Astrocyte (in vitro differentiated cells and primary cell): Measurements from ENCODE around the gene PLA2G4E. TPM values are rescaled to one million over a fixed set of nuclear protein-coding genes. Genes with fewer than 3 reads are reported as not detected.

Experiments
- DNase-seq: peaks from one replicate; pipeline ENCODE4 v3.0.0-alpha.2; 2010; ENCODE audit warnings: low read depth
- FAIRE-seq: peaks from 2 replicates; lab custom pipeline; 2011; peaks lifted over from hg19 to GRCh38; lab: Jason Lieb, UNC
- H2AFZ ChIP-seq: 2 replicates; pipeline ENCODE4 v1.6.0; 2012; ENCODE audit warnings: low read depth, low read length, inconsistent platforms
- H3K27ac ChIP-seq: 2 replicates; pipeline ENCODE4 v1.5.1; 2011; ENCODE audit warnings: low read depth, low read length, inconsistent platforms
- H3K27me3 ChIP-seq: 2 replicates; pipeline ENCODE4 v1.6.0; 2011; ENCODE audit warnings: low read length, inconsistent platforms; ENCODE audit not compliant: insufficient read depth
- H3K36me3 ChIP-seq: 2 replicates; pipeline ENCODE4 v1.5.1; 2011; ENCODE audit warnings: low read length, inconsistent platforms; ENCODE audit not compliant: insufficient read depth
- H3K4me1 ChIP-seq: 2 replicates; pipeline ENCODE4 v1.5.1; 2011; ENCODE audit warnings: low read length, inconsistent platforms; ENCODE audit not compliant: insufficient read depth
- H3K4me2 ChIP-seq: 2 replicates; pipeline ENCODE4 v1.6.0; 2012; ENCODE audit warnings: low read length, inconsistent platforms
- H3K4me3 ChIP-seq: 2 replicates; pipeline ENCODE4 v1.5.1; 2011; ENCODE audit warnings: low read depth, mild to moderate bottlenecking, low read length, inconsistent platforms; ENCODE audit not compliant: insufficient read depth
- H3K79me2 ChIP-seq: 2 replicates; pipeline ENCODE4 v1.6.0; 2012; ENCODE audit warnings: mild to moderate bottlenecking, low read length, inconsistent platforms; ENCODE audit not compliant: insufficient read depth
- H3K9ac ChIP-seq: 2 replicates; pipeline ENCODE4 v1.6.0; 2012; ENCODE audit warnings: mild to moderate bottlenecking, low read length, inconsistent platforms
- H3K9me3 ChIP-seq: 2 replicates; pipeline ENCODE4 v1.5.1; 2012; ENCODE audit warnings: low read depth, mild to moderate bottlenecking, low read length, inconsistent platforms; ENCODE audit not compliant: insufficient read depth
- H4K20me1 ChIP-seq: 2 replicates; pipeline ENCODE4 v1.6.0; 2012; ENCODE audit warnings: low read length, inconsistent platforms; ENCODE audit not compliant: insufficient read depth
- H3K27ac Mint-ChIP-seq: one replicate; pipeline ENCODE4 v1.8.0; 2021; ENCODE audit warnings: mild to moderate bottlenecking, mixed read lengths; ENCODE audit not compliant: unreplicated experiment
- H3K27me3 Mint-ChIP-seq: one replicate; pipeline ENCODE4 v1.8.0; 2021; ENCODE audit warnings: low read depth, mixed read lengths; ENCODE audit not compliant: unreplicated experiment
- H3K36me3 Mint-ChIP-seq: one replicate; pipeline ENCODE4 v1.8.0; 2021; ENCODE audit warnings: low read depth, mixed read lengths; ENCODE audit not compliant: unreplicated experiment
- H3K4me1 Mint-ChIP-seq: one replicate; pipeline ENCODE4 v1.8.0; 2021; ENCODE audit warnings: low read depth, mixed read lengths; ENCODE audit not compliant: unreplicated experiment
- H3K4me3 Mint-ChIP-seq: one replicate; pipeline ENCODE4 v1.8.0; 2021; ENCODE audit warnings: mild to moderate bottlenecking, moderate library complexity, mixed read lengths; ENCODE audit not compliant: unreplicated experiment
- H3K9me3 Mint-ChIP-seq: one replicate; pipeline ENCODE4 v1.8.0; 2021; ENCODE audit warnings: mild to moderate bottlenecking, mixed read lengths; ENCODE audit not compliant: unreplicated experiment
- CTCF ChIP-seq: IDR thresholded peaks from 2 replicates; pipeline ENCODE4 v1.5.1; 2011; ENCODE audit warnings: low read depth, mild to moderate bottlenecking, inconsistent platforms, low read length, moderate library complexity; ENCODE audit not compliant: insufficient read depth
- EZH2 ChIP-seq: IDR thresholded peaks from 2 replicates; pipeline ENCODE4 v1.6.1; 2012; ENCODE audit warnings: mild to moderate bottlenecking, low read length, inconsistent platforms; ENCODE audit not compliant: insufficient read depth
- total RNA-seq: library from RNA; stranded (reverse); gene quantifications from 2 replicates; pipeline ENCODE4 v1.2.1, GENCODE V29; 2021

The PLA2G4E gene
- total RNA-seq, 1 donor from 2014 or later, result not detected

DNA sequence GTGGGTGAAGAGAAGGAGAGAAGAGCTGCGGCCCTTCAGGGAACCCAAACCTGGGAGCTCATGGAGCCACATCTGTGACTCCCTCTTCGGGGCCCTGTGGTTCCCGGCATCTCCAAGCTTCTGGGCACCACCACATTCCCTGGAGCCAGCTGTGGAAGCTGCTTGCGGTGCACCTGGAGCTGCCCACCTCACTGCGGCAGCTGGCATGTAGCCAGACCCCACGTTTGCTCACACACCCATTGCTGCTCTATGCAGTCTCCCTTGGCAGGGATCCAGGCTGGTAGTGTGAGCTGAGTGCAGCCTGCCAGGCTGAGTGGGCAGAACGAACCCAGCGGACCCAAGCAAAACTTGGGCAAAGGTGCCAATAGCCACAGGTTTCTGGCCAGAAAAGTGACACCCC is 16.8 kb upstream of the PLA2G4E start:
- Histone ChIP-seq H3K4me3 (no peak overlapping the region), H3K79me2 (no peaks in the 10 kb centered on the region), H3K27ac (no peak overlapping the region), H4K20me1 (no peaks in the 10 kb centered on the region), H3K36me3 (no peaks in the 10 kb centered on the region), H3K4me1 (no peaks in the 10 kb centered on the region), H3K27me3 (peaks cover 4% of the 10 kb centered on the region), H3K4me2 (no peak overlapping the region), H2AFZ (no peak overlapping the region), H3K9me3 (no peaks in the 10 kb centered on the region), H3K9ac (no peak overlapping the region)
- Mint-ChIP-seq H3K27ac (peak overlapping the region; percentile 5), H3K36me3 (no peaks in the 10 kb centered on the region), H3K4me1 (no peaks in the 10 kb centered on the region), H3K27me3 (peaks cover 2% of the 10 kb centered on the region), H3K4me3 (no peak overlapping the region), H3K9me3 (no peaks in the 10 kb centered on the region)
- FAIRE-seq (no peak), DNase-seq (no peak)
- no peak for TF ChIP-seq CTCF
- no peak for TF ChIP-seq EZH2

- H3K9ac ChIP-seq, result no peak overlapping the region
- no peak overlapping the region for H3K27ac Mint-ChIP-seq
- TF ChIP-seq CTCF, result no peak
- no peak for TF ChIP-seq EZH2
- DNase-seq (no peak), FAIRE-seq (no peak)
- H3K4me3 ChIP-seq, result no peak overlapping the region
- no peaks in the 10 kb centered on the region for H3K36me3 Mint-ChIP-seq
- H3K27me3 ChIP-seq, result peaks cover 4% of the 10 kb centered on the region
- H3K4me1 Mint-ChIP-seq, result no peaks in the 10 kb centered on the region
- H3K4me2 ChIP-seq, result no peak overlapping the region
- no peaks in the 10 kb centered on the region for H3K9me3 ChIP-seq
- H3K36me3 ChIP-seq, result no peaks in the 10 kb centered on the region
- peaks cover 2% of the 10 kb centered on the region for H3K27me3 Mint-ChIP-seq
- H3K9me3 Mint-ChIP-seq, result peaks cover 2% of the 10 kb centered on the region
- H3K79me2 ChIP-seq, result no peaks in the 10 kb centered on the region
- H4K20me1 ChIP-seq, result no peaks in the 10 kb centered on the region
- H3K27ac ChIP-seq, result no peak overlapping the region
- H2AFZ ChIP-seq, result no peak overlapping the region
- H3K4me1 ChIP-seq, result no peaks in the 10 kb centered on the region
- H3K4me3 Mint-ChIP-seq, result no peak overlapping the region
Measured at GRCh38 chr15:42036966-42037365, 16.1 kb upstream of the PLA2G4E start.

DNA sequence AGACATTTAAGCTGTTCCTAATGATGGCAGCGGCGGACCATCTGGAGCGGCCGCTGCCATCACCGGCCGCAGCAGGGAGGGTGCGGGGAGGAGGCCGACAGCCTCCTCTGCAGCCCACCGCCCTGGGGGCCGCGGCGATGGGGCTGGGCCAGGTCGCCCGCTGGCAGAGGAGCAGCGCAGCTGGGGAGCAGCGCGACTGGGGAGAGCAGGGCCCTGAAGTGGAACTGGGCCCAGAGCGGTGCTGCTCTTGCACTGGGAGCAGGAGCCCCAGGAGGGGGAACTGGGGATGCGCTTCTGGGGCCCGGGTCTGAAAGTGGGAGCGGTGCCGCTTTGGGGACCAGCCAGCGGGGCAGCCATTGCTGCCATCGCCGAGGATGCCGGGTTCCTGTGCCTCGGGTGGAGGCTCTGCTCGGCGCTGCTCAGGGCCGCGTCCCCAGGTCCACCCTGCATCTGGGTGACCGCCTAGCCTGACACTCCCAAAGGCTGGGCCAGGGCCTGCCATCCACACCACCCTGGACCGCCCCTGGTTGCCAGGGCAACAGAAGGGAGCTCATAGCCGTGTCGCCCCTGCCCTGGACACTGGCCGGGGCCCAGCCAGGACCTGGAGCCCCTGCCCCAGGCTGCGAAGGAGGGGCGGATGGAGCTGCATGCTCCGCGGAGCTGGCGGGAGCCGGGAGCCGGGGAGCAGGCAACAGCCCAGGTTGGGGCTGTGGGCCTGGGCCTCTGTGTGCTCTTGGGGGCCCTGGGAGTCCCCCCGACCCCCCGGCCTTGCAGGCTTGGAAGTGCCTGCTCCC is 15.5 kb upstream of the PLA2G4E start:
- peaks cover 4% of the 10 kb centered on the region for H3K27me3 Mint-ChIP-seq
- Histone ChIP-seq H3K9ac (no peak overlapping the region), H2AFZ (no peak overlapping the region), H3K27me3 (no peaks in the 10 kb centered on the region), H3K79me2 (no peaks in the 10 kb centered on the region), H3K9me3 (no peaks in the 10 kb centered on the region), H3K4me2 (no peak overlapping the region), H3K4me1 (no peaks in the 10 kb centered on the region), H3K27ac (no peak overlapping the region), H3K4me3 (no peak overlapping the region), H3K36me3 (no peaks in the 10 kb centered on the region), H4K20me1 (no peaks in the 10 kb centered on the region)
- H3K4me1 Mint-ChIP-seq, result no peaks in the 10 kb centered on the region
- H3K36me3 Mint-ChIP-seq, result no peaks in the 10 kb centered on the region
- no peak for TF ChIP-seq EZH2
- no peak for TF ChIP-seq CTCF
- peaks cover 5% of the 10 kb centered on the region for H3K9me3 Mint-ChIP-seq
- H3K4me3 Mint-ChIP-seq, result no peak overlapping the region
- DNase-seq, result no peak
- no peak for FAIRE-seq
- H3K27ac Mint-ChIP-seq, result no peak overlapping the region
